ENCODE results near the gene PLEKHA7. TPM values are rescaled to one million over a fixed set of nuclear protein-coding genes. Genes with fewer than 3 reads are reported as not detected.

The PLEKHA7 gene
- total RNA-seq, 1 experiment from 2014 or later, result 1.7 TPM

DNA sequence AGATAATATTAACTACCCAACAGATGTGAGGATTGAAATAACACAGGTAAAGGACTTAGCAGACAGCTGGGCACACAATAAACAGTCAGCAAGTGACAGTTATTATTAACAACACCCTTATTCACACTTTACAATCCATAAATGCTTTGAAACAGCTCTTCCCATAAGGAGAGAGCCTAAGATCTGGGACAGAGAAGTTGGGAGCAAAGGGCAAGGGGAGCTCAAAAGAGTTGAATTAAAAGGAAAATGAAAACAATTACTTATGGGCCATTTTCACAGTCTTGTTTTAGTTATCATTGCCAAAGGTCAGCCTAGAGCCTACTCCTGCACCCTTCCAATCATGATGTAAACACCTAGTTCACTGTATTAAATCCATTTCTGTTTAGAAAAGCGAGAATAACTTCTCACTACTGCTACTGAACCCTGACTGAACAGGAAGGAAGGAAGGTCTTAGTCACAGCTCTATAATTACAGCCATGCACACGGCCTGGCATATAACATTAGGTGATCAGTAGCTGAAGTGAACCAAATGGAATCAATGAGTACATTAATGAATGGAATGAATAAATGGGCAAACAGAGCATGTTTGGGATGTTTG is 111.3 kb downstream of the PLEKHA7 start:
- ChIA-PET POLR2A (ENCODE audit: low non-redundant PET) (no interaction called here), CTCF (interaction anchor here (0.6 kb wide), 1 partner anchor 33 kb away, joined by 5 read pairs; no protein-coding TSS in a partner anchor)
- no peak for TF ChIP-seq EZH2 (IDR thresholded peaks at IDR 0.05; ENCODE audit: borderline replicate concordance, low read depth, low read length, poor library complexity, severe bottlenecking)
- TF ChIP-seq, protein P1, sequence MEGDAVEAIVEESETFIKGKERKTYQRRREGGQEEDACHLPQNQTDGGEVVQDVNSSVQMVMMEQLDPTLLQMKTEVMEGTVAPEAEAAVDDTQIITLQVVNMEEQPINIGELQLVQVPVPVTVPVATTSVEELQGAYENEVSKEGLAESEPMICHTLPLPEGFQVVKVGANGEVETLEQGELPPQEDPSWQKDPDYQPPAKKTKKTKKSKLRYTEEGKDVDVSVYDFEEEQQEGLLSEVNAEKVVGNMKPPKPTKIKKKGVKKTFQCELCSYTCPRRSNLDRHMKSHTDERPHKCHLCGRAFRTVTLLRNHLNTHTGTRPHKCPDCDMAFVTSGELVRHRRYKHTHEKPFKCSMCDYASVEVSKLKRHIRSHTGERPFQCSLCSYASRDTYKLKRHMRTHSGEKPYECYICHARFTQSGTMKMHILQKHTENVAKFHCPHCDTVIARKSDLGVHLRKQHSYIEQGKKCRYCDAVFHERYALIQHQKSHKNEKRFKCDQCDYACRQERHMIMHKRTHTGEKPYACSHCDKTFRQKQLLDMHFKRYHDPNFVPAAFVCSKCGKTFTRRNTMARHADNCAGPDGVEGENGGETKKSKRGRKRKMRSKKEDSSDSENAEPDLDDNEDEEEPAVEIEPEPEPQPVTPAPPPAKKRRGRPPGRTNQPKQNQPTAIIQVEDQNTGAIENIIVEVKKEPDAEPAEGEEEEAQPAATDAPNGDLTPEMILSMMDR (conservative IDR thresholded peaks at IDR 0.05; ENCODE audit: low read depth, low read length), result no peak
- BruUV-seq (replicated peaks), result no TSS peak
- H3K9me3 ChIP-seq (ENCODE audit: low read depth, low read length, poor library complexity, severe bottlenecking), result no peaks in the 10 kb centered on the region
- no peaks in the 10 kb centered on the region for H3K27me3 ChIP-seq (replicated peaks; ENCODE audit: insufficient read depth, low read depth, low read length, poor library complexity)
- DNase-seq (ENCODE audit: low spot score), result peak; percentile 48
- intact Hi-C loops (cut with micrococcal nuclease; ENCODE audit: unreplicated experiment), result no loop called here
- no peak overlapping the region for H3K4me3 ChIP-seq (ENCODE audit: low read depth, low read length, poor library complexity, severe bottlenecking)
- peaks cover 44% of the 10 kb centered on the region for H3K4me1 ChIP-seq (ENCODE audit: insufficient read depth, low read length, poor library complexity, severe bottlenecking)
- peak overlapping the region; percentile 72 for H3K27ac ChIP-seq (ENCODE audit: low read depth, low read length, poor library complexity, severe bottlenecking)
- H3K36me3 ChIP-seq (ENCODE audit: insufficient read depth, low read length, poor library complexity, severe bottlenecking), result no peaks in the 10 kb centered on the region

DNA sequence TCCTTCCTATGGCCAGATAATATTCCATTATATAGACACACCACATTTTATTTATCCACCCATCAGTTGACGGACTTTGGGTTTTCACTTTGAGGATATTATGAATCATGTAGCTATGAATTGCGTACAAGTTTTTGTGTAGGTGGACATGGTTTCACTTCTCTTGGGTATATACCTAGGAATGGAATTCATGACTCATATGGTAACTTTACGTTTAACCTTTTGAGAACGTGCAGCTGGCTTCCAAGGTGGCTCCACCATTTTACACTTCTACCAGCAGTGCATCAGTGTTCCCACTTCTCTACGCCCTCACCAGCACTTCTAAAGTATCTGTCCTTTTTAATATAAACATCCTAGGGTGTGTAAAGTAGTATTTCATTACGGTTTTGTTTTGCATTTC is 112.0 kb downstream of the PLEKHA7 start:
- POLR2A ChIA-PET (ENCODE audit: low non-redundant PET), result no interaction called here

GRCh38 chr11:16900491-16900890 is 113.7 kb downstream of the PLEKHA7 start:
- ChIA-PET POLR2A (ENCODE audit: low non-redundant PET) (no interaction called here), CTCF (no interaction called here)
- no peak for DNase-seq (ENCODE audit: low spot score)
- intact Hi-C loops (cut with micrococcal nuclease; ENCODE audit: unreplicated experiment), result no loop called here
- H3K4me1 ChIP-seq (ENCODE audit: insufficient read depth, low read length, poor library complexity, severe bottlenecking), result peaks cover 53% of the 10 kb centered on the region
- no peak overlapping the region for H3K4me3 ChIP-seq (ENCODE audit: low read depth, low read length, poor library complexity, severe bottlenecking)
- no peaks in the 10 kb centered on the region for H3K27me3 ChIP-seq (replicated peaks; ENCODE audit: insufficient read depth, low read depth, low read length, poor library complexity)
- H3K9me3 ChIP-seq (ENCODE audit: low read depth, low read length, poor library complexity, severe bottlenecking), result no peaks in the 10 kb centered on the region
- no peak overlapping the region for H3K27ac ChIP-seq (ENCODE audit: low read depth, low read length, poor library complexity, severe bottlenecking)
- no TSS peak for BruUV-seq (replicated peaks)
- no peaks in the 10 kb centered on the region for H3K36me3 ChIP-seq (ENCODE audit: insufficient read depth, low read length, poor library complexity, severe bottlenecking)
- TF ChIP-seq, protein P1 (conservative IDR thresholded peaks at IDR 0.05; ENCODE audit: low read depth, low read length), result no peak
- TF ChIP-seq EZH2 (IDR thresholded peaks at IDR 0.05; ENCODE audit: borderline replicate concordance, low read depth, low read length, poor library complexity, severe bottlenecking), result no peak

More for the DNA sequence above, 112.0 kb downstream of the PLEKHA7 start:
- DNase-seq (ENCODE audit: low spot score), result no peak
- Histone ChIP-seq H3K4me3 (ENCODE audit: low read depth, low read length, poor library complexity, severe bottlenecking) (no peak overlapping the region), H3K27me3 (replicated peaks; ENCODE audit: insufficient read depth, low read depth, low read length, poor library complexity) (no peaks in the 10 kb centered on the region), H3K4me1 (ENCODE audit: insufficient read depth, low read length, poor library complexity, severe bottlenecking) (peaks cover 51% of the 10 kb centered on the region), H3K27ac (ENCODE audit: low read depth, low read length, poor library complexity, severe bottlenecking) (peak overlapping the region; percentile 72), H3K9me3 (ENCODE audit: low read depth, low read length, poor library complexity, severe bottlenecking) (no peaks in the 10 kb centered on the region), H3K36me3 (ENCODE audit: insufficient read depth, low read length, poor library complexity, severe bottlenecking) (no peaks in the 10 kb centered on the region)
- CTCF ChIA-PET, result interaction anchor here (0.6 kb wide), 1 partner anchor 32 kb away, joined by 5 read pairs; no protein-coding TSS in a partner anchor
- intact Hi-C loops (cut with micrococcal nuclease; ENCODE audit: unreplicated experiment), result no loop called here
- TF ChIP-seq EZH2 (IDR thresholded peaks at IDR 0.05; ENCODE audit: borderline replicate concordance, low read depth, low read length, poor library complexity, severe bottlenecking), result no peak
- TF ChIP-seq, protein P1 (conservative IDR thresholded peaks at IDR 0.05; ENCODE audit: low read depth, low read length), result no peak
- no TSS peak for BruUV-seq (replicated peaks)
